ENCODE measurements around the gene SULT1E1. TPM values are rescaled to one million over a fixed set of nuclear protein-coding genes. Genes with fewer than 3 reads are reported as not detected.

Gene SULT1E1
- total and polyA plus RNA-seq, 3 donors from 2014 or later = not detected

DNA sequence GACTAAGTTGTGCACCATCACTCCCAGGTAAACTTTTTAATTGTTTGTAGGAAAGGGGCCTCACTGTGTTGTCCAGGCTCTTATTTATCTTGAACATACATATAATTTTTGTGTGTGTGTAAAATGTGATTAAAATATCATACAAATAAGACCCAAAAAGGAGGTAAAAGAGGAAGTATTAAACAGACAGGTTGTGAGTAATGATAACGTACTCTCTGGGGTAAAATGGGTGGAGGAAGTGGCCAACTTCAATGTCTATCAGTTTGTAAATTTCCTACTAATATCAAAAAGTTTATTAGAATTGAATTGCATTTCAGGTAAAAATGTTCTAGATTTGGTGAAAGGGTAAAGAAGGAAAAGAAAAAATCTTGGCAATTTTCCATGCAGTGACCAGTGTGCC is 48.8 kb downstream of the SULT1E1 start:
- no peak overlapping the region for H3K27ac ChIP-seq
- no peak overlapping the region for H3K4me3 ChIP-seq
- no peak for DNase-seq
- H3K36me3 ChIP-seq (ENCODE audit: low read depth, missing control alignments) = no peaks in the 10 kb centered on the region
- no peaks in the 10 kb centered on the region for H3K4me1 ChIP-seq
- TF ChIP-seq, protein P1, sequence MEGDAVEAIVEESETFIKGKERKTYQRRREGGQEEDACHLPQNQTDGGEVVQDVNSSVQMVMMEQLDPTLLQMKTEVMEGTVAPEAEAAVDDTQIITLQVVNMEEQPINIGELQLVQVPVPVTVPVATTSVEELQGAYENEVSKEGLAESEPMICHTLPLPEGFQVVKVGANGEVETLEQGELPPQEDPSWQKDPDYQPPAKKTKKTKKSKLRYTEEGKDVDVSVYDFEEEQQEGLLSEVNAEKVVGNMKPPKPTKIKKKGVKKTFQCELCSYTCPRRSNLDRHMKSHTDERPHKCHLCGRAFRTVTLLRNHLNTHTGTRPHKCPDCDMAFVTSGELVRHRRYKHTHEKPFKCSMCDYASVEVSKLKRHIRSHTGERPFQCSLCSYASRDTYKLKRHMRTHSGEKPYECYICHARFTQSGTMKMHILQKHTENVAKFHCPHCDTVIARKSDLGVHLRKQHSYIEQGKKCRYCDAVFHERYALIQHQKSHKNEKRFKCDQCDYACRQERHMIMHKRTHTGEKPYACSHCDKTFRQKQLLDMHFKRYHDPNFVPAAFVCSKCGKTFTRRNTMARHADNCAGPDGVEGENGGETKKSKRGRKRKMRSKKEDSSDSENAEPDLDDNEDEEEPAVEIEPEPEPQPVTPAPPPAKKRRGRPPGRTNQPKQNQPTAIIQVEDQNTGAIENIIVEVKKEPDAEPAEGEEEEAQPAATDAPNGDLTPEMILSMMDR (IDR thresholded peaks at IDR 0.05) = no peak
- TF ChIP-seq POLR2A (IDR thresholded peaks at IDR 0.05) = no peak
- no peaks in the 10 kb centered on the region for H3K27me3 ChIP-seq
- intact Hi-C loops (cut with DNase I; ENCODE audit: low total_unique reads) = no loop called here
- no peaks in the 10 kb centered on the region for H3K9me3 ChIP-seq
- 88 to 93% methylated on average over 1 of the region's 1 CpG for WGBS, 2 donors

DNA sequence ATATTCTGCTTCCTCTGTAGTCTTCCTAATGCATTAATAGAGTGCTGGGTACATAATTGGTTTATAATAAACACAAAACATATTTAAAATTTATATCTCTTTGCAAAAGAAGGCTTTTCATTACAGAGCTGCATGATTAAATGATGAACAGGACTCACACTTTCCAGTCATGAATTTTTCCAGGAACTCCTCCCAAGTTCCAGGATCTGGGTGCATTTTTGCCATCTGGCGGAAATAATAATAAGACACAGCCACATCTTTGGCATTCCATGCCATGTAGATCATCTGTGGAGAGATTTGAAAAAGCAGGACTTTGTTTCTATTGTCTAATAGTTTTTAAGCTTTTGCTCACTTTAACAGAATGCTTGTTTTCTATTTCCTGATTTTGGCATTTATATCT is 59.3 kb downstream of the SULT1E1 start:
- no peak overlapping the region for H3K4me3 ChIP-seq
- H3K9me3 ChIP-seq = no peaks in the 10 kb centered on the region
- intact Hi-C loops (cut with DNase I; ENCODE audit: low total_unique reads) = no loop called here
- no peak overlapping the region for H3K27ac ChIP-seq
- DNase-seq = no peak
- no peaks in the 10 kb centered on the region for H3K4me1 ChIP-seq
- TF ChIP-seq, protein P1 (IDR thresholded peaks at IDR 0.05) = no peak
- TF ChIP-seq POLR2A (IDR thresholded peaks at IDR 0.05) = no peak
- H3K36me3 ChIP-seq (ENCODE audit: low read depth, missing control alignments) = no peaks in the 10 kb centered on the region
- WGBS, 2 donors = 81 to 94% methylated on average over 1 of the region's 1 CpG
- H3K27me3 ChIP-seq = no peaks in the 10 kb centered on the region

DNA sequence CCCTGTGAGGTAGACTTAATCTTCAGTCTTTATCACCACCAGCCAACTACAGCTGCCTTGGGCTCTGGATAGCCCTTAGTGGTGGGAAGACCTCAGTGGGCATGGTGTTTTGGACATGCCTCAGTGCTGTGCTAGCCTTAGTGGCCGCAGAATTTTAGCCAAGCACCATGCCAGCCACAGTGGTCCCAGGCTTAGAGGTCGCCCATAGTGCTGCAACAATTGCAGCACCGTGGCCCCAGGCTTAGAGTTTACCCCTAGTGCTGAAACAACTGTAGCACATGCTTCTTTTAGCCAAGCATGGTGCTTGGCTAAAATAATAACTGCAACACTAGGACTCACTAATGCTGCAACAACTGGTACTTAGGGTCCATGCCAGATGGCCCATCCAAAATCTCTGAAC is 60.6 kb downstream of the SULT1E1 start:
- H3K4me1 ChIP-seq = no peaks in the 10 kb centered on the region
- intact Hi-C loops (cut with DNase I; ENCODE audit: low total_unique reads) = no loop called here
- 78 to 96% methylated on average over 3 of the region's 3 CpGs for WGBS, 2 donors
- DNase-seq = no peak
- H3K4me3 ChIP-seq = no peak overlapping the region
- H3K36me3 ChIP-seq (ENCODE audit: low read depth, missing control alignments) = no peaks in the 10 kb centered on the region
- no peaks in the 10 kb centered on the region for H3K27me3 ChIP-seq
- no peak overlapping the region for H3K27ac ChIP-seq
- H3K9me3 ChIP-seq = no peaks in the 10 kb centered on the region
- no peak for TF ChIP-seq POLR2A (IDR thresholded peaks at IDR 0.05)
- TF ChIP-seq, protein P1 (IDR thresholded peaks at IDR 0.05) = no peak

DNA sequence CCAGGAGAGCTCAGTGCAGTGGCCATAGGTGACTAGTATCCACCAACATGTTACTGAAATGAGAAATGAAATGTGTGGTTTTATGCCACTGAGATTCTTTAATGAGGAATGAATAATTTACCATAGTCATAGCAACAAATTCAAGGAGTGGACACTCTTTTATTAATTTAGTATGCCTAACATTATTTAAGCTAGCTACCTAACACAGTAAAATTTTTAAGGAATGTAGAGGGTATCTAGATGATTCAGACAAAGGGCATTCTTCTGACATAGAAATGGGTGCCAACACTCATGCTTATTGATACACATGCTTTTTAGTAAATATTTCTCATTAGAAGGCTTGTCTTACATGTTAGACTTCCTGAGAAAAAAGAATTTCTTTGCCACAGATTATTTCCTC is 66.2 kb downstream of the SULT1E1 start:
- DNase-seq = no peak

More for the DNA sequence above, 66.2 kb downstream of the SULT1E1 start:
- Histone ChIP-seq H3K36me3 (ENCODE audit: low read depth, missing control alignments) (no peaks in the 10 kb centered on the region), H3K27ac (no peak overlapping the region), H3K9me3 (no peaks in the 10 kb centered on the region), H3K27me3 (no peaks in the 10 kb centered on the region), H3K4me1 (no peaks in the 10 kb centered on the region), H3K4me3 (no peak overlapping the region)
- intact Hi-C loops (cut with DNase I; ENCODE audit: low total_unique reads) = no loop called here
- TF ChIP-seq, protein P1 (IDR thresholded peaks at IDR 0.05) = no peak
- TF ChIP-seq POLR2A (IDR thresholded peaks at IDR 0.05) = no peak

Other genes starting within 250 kb of the SULT1E1 start
- gene UGT2A2, start 220.5 kb downstream of the SULT1E1 start, total RNA-seq = not detected
- not detected for gene UGT2A2, start 220.5 kb downstream of the SULT1E1 start, polyA plus RNA-seq (ENCODE audit: insufficient read depth, low read depth, low replicate concordance)
- gene UGT2A1, start 206.9 kb downstream of the SULT1E1 start, total RNA-seq = under 1 TPM in 1 of 2 donors, not detected in 1; 0.12 TPM
- gene UGT2A1, start 206.9 kb downstream of the SULT1E1 start, polyA plus RNA-seq (ENCODE audit: insufficient read depth, low read depth, low replicate concordance) = not detected
- gene SULT1B1, start 99.5 kb downstream of the SULT1E1 start, total RNA-seq = under 1 TPM; 0.24 to 0.31 TPM
- gene SULT1B1, start 99.5 kb downstream of the SULT1E1 start, polyA plus RNA-seq (ENCODE audit: insufficient read depth, low read depth, low replicate concordance) = 0.34 TPM
- under 1 TPM in 1 of 2 donors, not detected in 1; 0.56 TPM for gene CSN1S1, start 70.9 kb upstream of the SULT1E1 start, total RNA-seq
- gene CSN1S1, start 70.9 kb upstream of the SULT1E1 start, polyA plus RNA-seq (ENCODE audit: insufficient read depth, low read depth, low replicate concordance) = 0.45 TPM
- not detected for gene CSN2, start 105.6 kb upstream of the SULT1E1 start, total RNA-seq
- gene CSN2, start 105.6 kb upstream of the SULT1E1 start, polyA plus RNA-seq (ENCODE audit: insufficient read depth, low read depth, low replicate concordance) = not detected
- not detected for gene STATH, start 135.8 kb upstream of the SULT1E1 start, total RNA-seq
- not detected for gene STATH, start 135.8 kb upstream of the SULT1E1 start, polyA plus RNA-seq (ENCODE audit: insufficient read depth, low read depth, low replicate concordance)
- not detected for gene HTN3, start 168.3 kb upstream of the SULT1E1 start, total RNA-seq
- not detected for gene HTN3, start 168.3 kb upstream of the SULT1E1 start, polyA plus RNA-seq (ENCODE audit: insufficient read depth, low read depth, low replicate concordance)
- gene HTN1, start 190.3 kb upstream of the SULT1E1 start, total RNA-seq = not detected
- not detected for gene HTN1, start 190.3 kb upstream of the SULT1E1 start, polyA plus RNA-seq (ENCODE audit: insufficient read depth, low read depth, low replicate concordance)

Measured in testis (tissue), 3 donors.